Measurements from ENCODE around the gene GPRASP3.
A peak's percentile ranks its signal among the peaks of the same experiment; 100 is the strongest.

GPRASP3 gene

DNA sequence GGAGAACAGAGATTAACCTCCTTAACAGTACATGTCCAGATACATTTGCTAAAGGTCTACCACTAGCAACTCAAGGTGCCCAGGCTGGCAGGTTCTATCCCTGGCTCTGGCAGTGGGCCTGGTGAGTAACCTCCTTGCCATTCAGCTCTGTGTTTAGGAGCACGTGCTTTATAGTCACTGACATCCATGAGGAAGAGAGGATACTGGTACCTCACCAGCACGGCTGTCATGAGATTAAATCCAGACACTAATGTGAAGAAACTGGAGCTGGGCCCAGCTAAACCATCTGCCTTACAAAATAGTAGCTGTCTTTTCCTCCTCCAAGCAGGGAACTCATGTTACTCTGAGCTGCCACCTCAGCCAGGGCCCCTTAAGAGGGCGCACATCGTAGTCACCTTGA lies 45.3 kb downstream of the GPRASP3 start:
- DNase-seq, result no peak

DNA sequence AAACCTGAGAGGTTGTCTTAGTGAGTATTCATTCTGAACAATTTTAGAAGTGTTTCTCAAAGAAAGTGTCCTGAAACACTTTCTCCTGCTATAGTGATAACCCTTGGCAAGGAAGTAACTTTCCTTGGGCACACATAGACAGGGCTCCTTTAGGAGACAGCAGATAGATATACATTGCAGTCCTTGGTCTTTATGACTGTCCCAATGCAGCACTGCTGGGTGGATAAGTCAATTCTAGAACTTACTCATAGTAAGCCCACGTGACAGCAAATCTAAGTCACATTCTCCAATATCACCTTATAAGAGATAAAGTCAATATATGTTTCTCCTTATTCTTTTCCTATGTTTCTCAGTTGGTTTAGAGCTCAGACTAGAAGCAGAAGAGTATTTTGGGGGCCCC lies 46.7 kb downstream of the GPRASP3 start:
- no peak for DNase-seq

DNA sequence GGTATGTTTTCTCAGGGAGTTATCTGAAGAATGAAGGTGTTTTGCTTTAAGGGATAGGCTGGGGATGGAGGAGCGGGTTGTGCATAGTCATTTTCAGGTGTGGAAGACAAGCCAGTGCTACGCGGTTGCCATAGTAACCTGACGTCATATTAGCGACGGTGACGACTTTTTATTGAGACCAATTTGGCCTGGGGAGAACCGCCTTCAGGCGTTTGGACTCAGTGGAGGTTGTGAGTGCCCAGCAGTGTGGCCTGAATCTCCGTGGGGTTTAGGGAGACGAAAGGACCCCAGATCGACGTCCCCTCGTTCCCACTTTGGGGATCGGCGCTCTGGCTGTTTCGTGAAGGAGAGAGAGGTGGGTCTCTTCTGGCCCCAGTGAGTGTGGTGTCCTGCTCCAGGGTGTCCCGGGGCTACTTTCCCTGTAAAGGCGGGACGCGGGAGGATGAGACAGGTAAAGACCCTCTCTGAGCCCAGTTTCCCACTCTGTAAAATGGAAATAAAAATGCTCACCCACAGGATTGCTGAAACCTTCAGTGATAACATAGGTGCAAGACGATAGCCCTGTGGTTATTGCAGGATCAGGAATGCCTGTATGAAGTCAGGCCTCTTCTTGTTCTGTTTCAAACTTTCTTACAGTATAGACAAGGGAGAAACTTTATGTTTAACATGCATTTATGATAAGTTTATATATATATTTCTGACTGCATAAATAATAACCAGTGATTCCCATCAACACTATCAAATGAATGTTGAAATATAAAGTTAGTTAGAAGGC lies 48.6 kb downstream of the GPRASP3 start:
- peak in 4 of 5 experiments; percentile 67 to 88 (median 69) for DNase-seq

All from T-helper 2 cell (primary cell).